H1 (cell line): ENCODE results near the gene TXLNB. TPM values are rescaled to one million over a fixed set of nuclear protein-coding genes. Genes with fewer than 3 reads are reported as not detected.

Experiments
- CTCF ChIA-PET: fragments of 300-600 bp; sonication (Branson Sonifier 250); formaldehyde crosslinking; loops from one replicate; lab custom pipeline; 2021; ENCODE audit not compliant: partially characterized antibody; lab: Charles Lee
- POLR2A ChIA-PET: fragments of 300-600 bp; sonication (Branson Sonifier 250); formaldehyde crosslinking; loops from one replicate; lab custom pipeline; 2021; ENCODE audit warnings: inconsistent platforms; ENCODE audit not compliant: partially characterized antibody; lab: Charles Lee
- DNase-seq, 2 experiments: peaks; one replicate each; pipeline versions ENCODE4 v3.0.0 to v3.0.0-alpha.2; 2010 to 2022; ENCODE audit warnings: low spot score in 2 of 2, low read depth in 1 of 2, mixed read lengths in 1 of 2
- FAIRE-seq: peaks from 2 replicates; lab custom pipeline; 2011; peaks lifted over from hg19 to GRCh38; lab: Jason Lieb, UNC
- H2AFZ ChIP-seq: 2 replicates; pipeline ENCODE4 v1.8.1; 2012; ENCODE audit warnings: low read length, inconsistent platforms
- H2AK5ac ChIP-seq: 2 replicates; pipeline ENCODE4 v1.6.1; 2013; ENCODE audit warnings: low read depth, low read length
- H2BK120ac ChIP-seq: replicated peaks from 2 replicates; pipeline ENCODE3; 2013; ENCODE audit warnings: low read depth, low read length, inconsistent platforms
- H2BK12ac ChIP-seq: 2 replicates; pipeline ENCODE4 v1.6.1; 2013; ENCODE audit warnings: low read depth, low read length
- H2BK15ac ChIP-seq: 2 replicates; pipeline ENCODE4 v1.6.1; 2013; ENCODE audit warnings: low read length
- H2BK20ac ChIP-seq: 2 replicates; pipeline ENCODE4 v1.6.1; 2013; ENCODE audit warnings: low read length
- H2BK5ac ChIP-seq: 2 replicates; pipeline ENCODE4 v1.6.1; 2013; ENCODE audit warnings: low read depth, low read length
- H3K14ac ChIP-seq: 2 replicates; pipeline ENCODE4 v1.6.1; 2013; ENCODE audit warnings: inconsistent platforms; ENCODE audit not compliant: insufficient read length
- H3K18ac ChIP-seq: 2 replicates; pipeline ENCODE4 v1.6.1; 2013; ENCODE audit warnings: low read length; ENCODE audit errors: extremely low read depth
- H3K23ac ChIP-seq: 2 replicates; pipeline ENCODE4 v1.6.1; 2013; ENCODE audit warnings: inconsistent platforms; ENCODE audit not compliant: insufficient read length
- H3K23me2 ChIP-seq: 2 replicates; pipeline ENCODE4 v1.6.1; 2013; ENCODE audit warnings: low read depth, low read length
- H3K27ac ChIP-seq: 2 replicates; pipeline ENCODE4 v1.6.1; 2011; ENCODE audit warnings: low read depth, low read length, inconsistent platforms
- H3K27me3 ChIP-seq, 4 experiments: replicated peaks in 1 of 4; 1 replicate in 1 of 4; 2 replicates in 3 of 4; pipeline versions ENCODE4 v1.6.1 to v1.8.1; 2011 to 2013; ENCODE audit warnings: low read length in 3 of 4, mild to moderate bottlenecking in 3 of 4, inconsistent platforms in 2 of 4, mixed read lengths in 2 of 4, moderate library complexity in 1 of 4; ENCODE audit not compliant: control insufficient read depth in 3 of 4, insufficient read depth in 3 of 4; ENCODE audit errors: extremely low read depth in 1 of 4
- H3K36me3 ChIP-seq, 4 experiments: 2 replicates each; pipeline versions ENCODE4 v1.6.1 to v1.8.1; 2011 to 2013; ENCODE audit warnings: mild to moderate bottlenecking in 4 of 4, low read length in 3 of 4, moderate library complexity in 2 of 4, control low read depth in 1 of 4, inconsistent platforms in 1 of 4; ENCODE audit not compliant: insufficient read depth in 4 of 4, control insufficient read depth in 2 of 4
- H3K4ac ChIP-seq: replicated peaks from 2 replicates; pipeline ENCODE3; 2013; ENCODE audit warnings: low read length, low read depth, mixed read lengths, inconsistent platforms; ENCODE audit not compliant: insufficient read length
- H3K4me1 ChIP-seq, 4 experiments: replicated peaks in 1 of 4; 1 replicate in 1 of 4; 2 replicates in 3 of 4; pipeline versions ENCODE4 v1.6.1 to v1.8.1; 2011 to 2013; ENCODE audit warnings: low read length in 3 of 4, inconsistent platforms in 2 of 4, mixed read lengths in 1 of 4; ENCODE audit not compliant: insufficient read depth in 4 of 4, control insufficient read depth in 3 of 4
- H3K4me2 ChIP-seq, 2 experiments: 2 replicates each; pipeline versions ENCODE4 v1.6.1 to v1.8.1; 2011 to 2013; ENCODE audit warnings: low read depth in 2 of 2, low read length in 2 of 2, control low read depth in 1 of 2, inconsistent platforms in 1 of 2, mild to moderate bottlenecking in 1 of 2; ENCODE audit not compliant: insufficient read depth in 1 of 2
- H3K4me3 ChIP-seq, 4 experiments: fragments of 200-600, 300-600 bp in 1 of 4; sonication (generic), shearing (Covaris generic), sonication (Bioruptor Twin) in 1 of 4; 2 replicates each; pipeline versions ENCODE4 v1.5.1 to v1.8.1; 2011 to 2016; ENCODE audit warnings: low read length in 4 of 4, low read depth in 3 of 4, control low read depth in 2 of 4, inconsistent platforms in 2 of 4, mild to moderate bottlenecking in 2 of 4, mixed read lengths in 1 of 4, moderate library complexity in 1 of 4; ENCODE audit not compliant: insufficient read depth in 2 of 4; ENCODE audit errors: extremely low read depth in 1 of 4
- H3K56ac ChIP-seq: replicated peaks from 2 replicates; pipeline ENCODE3; 2013; ENCODE audit warnings: low read depth, mild to moderate bottlenecking, mixed read lengths, low read length, inconsistent platforms; ENCODE audit not compliant: insufficient read length
- H3K79me1 ChIP-seq: 2 replicates; pipeline ENCODE4 v1.6.1; 2013; ENCODE audit warnings: low read depth, low read length, control low read depth
- H3K79me2 ChIP-seq, 2 experiments: 2 replicates each; pipeline versions ENCODE4 v1.6.1 to v1.8.1; 2012 to 2013; ENCODE audit warnings: low read length in 2 of 2, mild to moderate bottlenecking in 2 of 2, inconsistent platforms in 1 of 2; ENCODE audit not compliant: insufficient read depth in 2 of 2, control insufficient read depth in 1 of 2
- H3K9ac ChIP-seq, 4 experiments: replicated peaks in 1 of 4; 1 replicate in 1 of 4; 2 replicates in 3 of 4; pipeline versions ENCODE4 v1.6.1 to v1.8.1; 2011 to 2013; ENCODE audit warnings: low read depth in 3 of 4, low read length in 3 of 4, control low read depth in 2 of 4, mild to moderate bottlenecking in 2 of 4, moderate library complexity in 2 of 4, inconsistent platforms in 1 of 4; ENCODE audit errors: extremely low read depth in 1 of 4
- H3K9me3 ChIP-seq, 2 experiments: 2 replicates each; pipeline versions ENCODE4 v1.6.1 to v1.8.1; 2012 to 2013; ENCODE audit warnings: mild to moderate bottlenecking in 2 of 2, moderate library complexity in 2 of 2, control low read depth in 1 of 2, inconsistent platforms in 1 of 2, low read depth in 1 of 2, low read length in 1 of 2, mixed read lengths in 1 of 2; ENCODE audit not compliant: insufficient read depth in 2 of 2
- H4K20me1 ChIP-seq, 2 experiments: replicated peaks in 1 of 2; 2 replicates each; pipeline versions ENCODE3 to v1.8.1; 2011 to 2013; ENCODE audit warnings: inconsistent platforms in 2 of 2, low read length in 2 of 2, mild to moderate bottlenecking in 1 of 2; ENCODE audit not compliant: insufficient read depth in 2 of 2, control insufficient read depth in 1 of 2
- H4K5ac ChIP-seq: 2 replicates; pipeline ENCODE4 v1.6.1; 2013; ENCODE audit warnings: low read length, low read depth, mixed read lengths, inconsistent platforms; ENCODE audit not compliant: insufficient read length
- H4K8ac ChIP-seq: 2 replicates; pipeline ENCODE4 v1.8.0; 2013; ENCODE audit warnings: mild to moderate bottlenecking, moderate library complexity, low read length, inconsistent platforms; ENCODE audit not compliant: insufficient read depth; ENCODE audit errors: extremely low read depth
- H4K91ac ChIP-seq: replicated peaks from 2 replicates; pipeline ENCODE3; 2013; ENCODE audit warnings: low read length, mixed read lengths, inconsistent platforms; ENCODE audit not compliant: insufficient read length
- ATF2 ChIP-seq: IDR thresholded peaks from 2 replicates; pipeline ENCODE4 v1.6.1; 2012; ENCODE audit warnings: low read length, inconsistent platforms
- CBX8 ChIP-seq: fragments of 300-800, 300-1000 bp; sonication (generic); IDR thresholded peaks from 2 replicates; pipeline ENCODE4 v1.7.1; 2016; ENCODE audit warnings: low read depth, low read length, borderline replicate concordance
- CTCF ChIP-seq, 3 experiments: IDR thresholded peaks; 1 replicate in 2 of 3; 2 replicates in 1 of 3; pipeline versions ENCODE4 v1.5.1 to v1.6.1; 2011; ENCODE audit warnings: low read length in 3 of 3, mild to moderate bottlenecking in 3 of 3, inconsistent platforms in 2 of 3, low read depth in 1 of 3, moderate library complexity in 1 of 3; ENCODE audit not compliant: insufficient read depth in 1 of 3; ENCODE audit errors: control extremely low read depth in 1 of 3
- FOSL1 ChIP-seq: IDR thresholded peaks from 2 replicates; pipeline ENCODE4 v1.6.1; 2011; ENCODE audit warnings: mild to moderate bottlenecking, low read depth, low read length, moderate library complexity; ENCODE audit not compliant: insufficient read depth
- GTF2F1 ChIP-seq: IDR thresholded peaks from 2 replicates; pipeline ENCODE4 v1.6.1; 2012; ENCODE audit warnings: low read depth, low read length, improper control_type of control experiment, borderline replicate concordance
- PHF8 ChIP-seq: fragments of 200-600 bp; sonication (generic); conservative IDR thresholded peaks from 2 replicates; pipeline ENCODE4 v1.7.1; 2012; ENCODE audit warnings: low read depth, mild to moderate bottlenecking, inconsistent platforms, low read length, moderate library complexity
- POLR2A ChIP-seq, 2 experiments: IDR thresholded peaks; 1 replicate in 1 of 2; 2 replicates in 1 of 2; pipeline ENCODE4 v1.6.1; 2011; ENCODE audit warnings: low read depth in 2 of 2, low read length in 2 of 2, mild to moderate bottlenecking in 2 of 2; ENCODE audit errors: control extremely low read depth in 1 of 2
- USF2 ChIP-seq: IDR thresholded peaks from 2 replicates; pipeline ENCODE4 v1.6.1; 2011; ENCODE audit warnings: low read length, improper control_type of control experiment
- WGBS, 2 experiments: shearing (Covaris generic) in 1 of 2; methylation state at CpG; one replicate each; pipeline versions ENCODE4 v1.1.6 to v1.1.7; 2013 to 2015; ENCODE audit warnings: low lambda C conversion rate in 2 of 2, mixed read lengths in 2 of 2, inconsistent platforms in 1 of 2, low coverage in 1 of 2, missing lambda C conversion rate in 1 of 2; ENCODE audit not compliant: insufficient replicate concordance in 2 of 2, insufficient coverage in 1 of 2, insufficient read length in 1 of 2; ENCODE audit errors: extremely low coverage in 1 of 2, missing lambda C conversion rate in 1 of 2; 5-methylcytosine and 5-hydroxymethylcytosine counted together
- polyA plus RNA-seq, 7 experiments: library from polyadenylated mRNA; depleted of rRNA in 3 of 7; stranded (reverse) in 5 of 7; unstranded in 2 of 7; fragments of >200 nt in 5 of 7; fragments of 200-250 nt in 2 of 7; gene quantifications; 1 replicate in 5 of 7; 2 replicates in 1 of 7; 4 replicates in 1 of 7; pipeline versions ENCODE4 v1.2.1 to v1.2.3, GENCODE V29; 2011 to 2013; ENCODE audit warnings: missing spikeins in 2 of 7, mixed read lengths in 2 of 7
- total RNA-seq: library from RNA; stranded (reverse); fragmentation: NEBNext Ultra II Directional; extraction: Animal tissue kit (Norgen Biotek cat#: 25700); gene quantifications from 2 replicates; pipeline ENCODE4 v1.2.1, GENCODE V29; 2021

Gene TXLNB
- total and polyA plus RNA-seq, 2 of the 8 experiments (the other 6 are each of a cell fraction or from before 2014, with no cell fraction given): 0.05 to 0.17 TPM

- no peak overlapping the region for H3K56ac ChIP-seq
- 89% methylated on average over 1 of the region's 1 CpG; no CpG with 5 or more reads in 1 of the 2 experiments for WGBS, 2 experiments
- H3K18ac ChIP-seq: no peak overlapping the region
- no peaks in the 10 kb centered on the region for H4K20me1 ChIP-seq
- no peak overlapping the region for H4K5ac ChIP-seq
- H3K27ac ChIP-seq: no peak overlapping the region
- H2BK12ac ChIP-seq: no peak overlapping the region
- H3K9ac ChIP-seq: no peak overlapping the region
- no peak overlapping the region for H3K4me2 ChIP-seq
- H3K4me3 ChIP-seq: no peak overlapping the region
- H2AK5ac ChIP-seq: no peak overlapping the region
- no peaks in the 10 kb centered on the region for H3K79me1 ChIP-seq
- no peak overlapping the region for H3K14ac ChIP-seq
- H3K9me3 ChIP-seq: no peaks in the 10 kb centered on the region
- no peak overlapping the region for H4K8ac ChIP-seq
- no peaks in the 10 kb centered on the region for H3K79me2 ChIP-seq
- no peak overlapping the region for H2BK120ac ChIP-seq
- no peak overlapping the region for H3K23ac ChIP-seq
- H3K4ac ChIP-seq: no peak overlapping the region
- no peak for DNase-seq
- ChIA-PET POLR2A (no interaction called here), CTCF (interaction anchor here (0.6 to 0.7 kb wide), 2 partner anchors 10 to 219 kb away, joined by 3 read pairs; no protein-coding TSS in a partner anchor)
- H3K27me3 ChIP-seq: no peaks in the 10 kb centered on the region
- FAIRE-seq: no peak
- H3K36me3 ChIP-seq: no peaks in the 10 kb centered on the region
- peaks cover under 1 to 10% (median 2%) of the 10 kb centered on the region in 4 experiments; a peak in 4 of 7 replicates for H3K4me1 ChIP-seq
- no peaks in the 10 kb centered on the region for H3K23me2 ChIP-seq
- H2BK20ac ChIP-seq: no peak overlapping the region
- no peak overlapping the region for H2BK5ac ChIP-seq
- no peak overlapping the region for H2BK15ac ChIP-seq
- 0 out of 2 replicates have a peak overlapping the region, but pooled peaks have one; percentile 41 for H2AFZ ChIP-seq
- H4K91ac ChIP-seq: no peak overlapping the region
- no peak for TF ChIP-seq ATF2
- TF ChIP-seq FOSL1: no peak
- no peak for TF ChIP-seq USF2
- TF ChIP-seq GTF2F1: no peak
- no peak for TF ChIP-seq PHF8
- no peak for TF ChIP-seq CBX8
- TF ChIP-seq POLR2A (IDR thresholded peaks at IDR 0.05; ENCODE audit: control extremely low read depth in 1 of 2, low read depth in 2 of 2, low read length in 2 of 2): no peak
- no peak for TF ChIP-seq CTCF (IDR thresholded peaks at IDR 0.05; ENCODE audit: control extremely low read depth in 1 of 3, insufficient read depth in 1 of 3, low read depth in 1 of 3, low read length in 3 of 3)
These were observed 5.1 kb upstream of the TXLNB start for GRCh38 chr6:139296927-139297326.
